GM12878 (cell line): ENCODE measurements around the gene RPL10. TPM values are rescaled to one million over a fixed set of nuclear protein-coding genes. Genes with fewer than 3 reads are reported as not detected.

ENCODE experiments used
- ASH2L ChIP-seq: fragments of 300-600, 200-600 bp; sonication (generic); IDR thresholded peaks from 2 replicates; pipeline ENCODE4 v1.6.1; 2017; ENCODE audit warnings: low read depth, mild to moderate bottlenecking, borderline replicate concordance
- ATF7 ChIP-seq: fragments of 450-650 bp; IDR thresholded peaks from 2 replicates; pipeline ENCODE4 v1.6.1; 2016; ENCODE audit warnings: low read depth, mild to moderate bottlenecking
- BHLHE40 ChIP-seq, 2 experiments: fragments of 450-650 bp in 1 of 2; IDR thresholded peaks; 2 replicates each; pipeline ENCODE4 v1.6.1; 2011 to 2017; ENCODE audit warnings: low read depth in 2 of 2, borderline replicate concordance in 1 of 2, improper control_type of control experiment in 1 of 2, low read length in 1 of 2, mild to moderate bottlenecking in 1 of 2
- CBX3 ChIP-seq: fragments of 200-600 bp; sonication (generic); IDR thresholded peaks from 2 replicates; pipeline ENCODE4 v1.6.1; 2016; ENCODE audit warnings: low read depth, borderline replicate concordance
- CREB1 ChIP-seq: IDR thresholded peaks from 2 replicates; pipeline ENCODE4 v1.6.1; 2012; ENCODE audit warnings: low read depth, mild to moderate bottlenecking, inconsistent platforms
- E4F1 ChIP-seq: fragments of 450-650 bp; IDR thresholded peaks from 2 replicates; pipeline ENCODE4 v1.6.1; 2018; ENCODE audit warnings: borderline replicate concordance, mild to moderate bottlenecking; ENCODE audit not compliant: partially characterized antibody
- FOS ChIP-seq: IDR thresholded peaks from 3 replicates; pipeline ENCODE4 v1.6.1; 2011; ENCODE audit warnings: borderline replicate concordance; ENCODE audit not compliant: insufficient read length; ENCODE audit errors: extremely low read depth
- IRF3 ChIP-seq: fragments of 450-650 bp; IDR thresholded peaks from 2 replicates; pipeline ENCODE4 v1.6.1; 2014; ENCODE audit warnings: mild to moderate bottlenecking
- JUNB ChIP-seq: IDR thresholded peaks from 2 replicates; pipeline ENCODE4 v1.6.1; 2016; ENCODE audit warnings: antibody characterized with exemption, mild to moderate bottlenecking
- MEF2A ChIP-seq: IDR thresholded peaks from 2 replicates; pipeline ENCODE4 v1.6.1; 2011; ENCODE audit warnings: low read depth, mild to moderate bottlenecking, low read length, moderate library complexity; ENCODE audit not compliant: insufficient read depth
- NFIC ChIP-seq: IDR thresholded peaks from 2 replicates; pipeline ENCODE4 v1.6.1; 2012; ENCODE audit warnings: low read depth, mild to moderate bottlenecking, inconsistent platforms, low read length, moderate library complexity
- NKRF ChIP-seq: fragments of 450-650 bp; conservative IDR thresholded peaks from 2 replicates; pipeline ENCODE4 v1.6.1; 2017; ENCODE audit warnings: mild to moderate bottlenecking, moderate library complexity
- NR2F1 ChIP-seq: fragments of 450-650 bp; conservative IDR thresholded peaks from 2 replicates; pipeline ENCODE4 v1.6.1; 2017; ENCODE audit warnings: mild to moderate bottlenecking
- PAX5 ChIP-seq: IDR thresholded peaks from 2 replicates; pipeline ENCODE4 v1.6.1; 2011; ENCODE audit warnings: low read depth, low read length, borderline replicate concordance
- RBBP5 ChIP-seq: fragments of 200-600 bp; sonication (generic); conservative IDR thresholded peaks from 2 replicates; pipeline ENCODE4 v1.6.1; 2016
- RCOR1 ChIP-seq: conservative IDR thresholded peaks from 2 replicates; pipeline ENCODE4 v1.6.1; 2012; ENCODE audit warnings: low read depth, low read length, improper control_type of control experiment
- SIX5 ChIP-seq: IDR thresholded peaks from 2 replicates; pipeline ENCODE4 v1.6.1; 2011; ENCODE audit warnings: mild to moderate bottlenecking, low read depth, low read length, moderate library complexity; ENCODE audit not compliant: severe bottlenecking
- SMAD1 ChIP-seq: fragments of 450-650 bp; IDR thresholded peaks from 2 replicates; pipeline ENCODE4 v1.6.1; 2018; ENCODE audit warnings: mild to moderate bottlenecking, low read depth; ENCODE audit not compliant: partially characterized antibody
- TAF1 ChIP-seq: IDR thresholded peaks from 2 replicates; pipeline ENCODE4 v1.6.1; 2011; ENCODE audit warnings: mild to moderate bottlenecking, low read depth, low read length, borderline replicate concordance
- TARDBP ChIP-seq: IDR thresholded peaks from 2 replicates; pipeline ENCODE4 v1.6.1; 2016; ENCODE audit warnings: borderline replicate concordance
- TCF7 ChIP-seq: IDR thresholded peaks from 2 replicates; pipeline ENCODE4 v1.6.1; 2014; ENCODE audit warnings: antibody characterized with exemption, borderline replicate concordance
- ZBTB4 ChIP-seq: fragments of 450-650 bp; formaldehyde crosslinking; IDR thresholded peaks from 2 replicates; pipeline ENCODE4 v1.4.0; 2022; ENCODE audit warnings: mild to moderate bottlenecking, moderate library complexity
- polyA plus RNA-seq, 11 experiments: library from polyadenylated mRNA; depleted of rRNA in 4 of 11; unstranded in 6 of 11; stranded (reverse) in 5 of 11; fragments of >200 nt; fragmentation: Nextera tagmentation in 4 of 11; fragmentation: Illumina TruSeq in 1 of 11; extraction: Ambion mirVana in 4 of 11; extraction: Trizol in 1 of 11; gene quantifications; 1 replicate in 1 of 11; 2 replicates in 10 of 11; pipeline versions ENCODE4 v1.2.1 to v1.2.3, GENCODE V29; 2011 to 2016; ENCODE audit warnings: inconsistent platforms in 2 of 11, missing spikeins in 2 of 11, low read depth in 1 of 11
- total RNA-seq, 4 experiments: library from RNA; depleted of rRNA in 3 of 4; stranded (reverse); fragments of >200 nt in 3 of 4; fragmentation: Illumina TruSeq in 1 of 4; extraction: Trizol in 1 of 4; gene quantifications; 2 replicates each; pipeline versions ENCODE4 v1.2.1 to v1.2.3, GENCODE V29; 2013 to 2021

The RPL10 gene
- total and polyA plus RNA-seq, 10 of the 15 experiments (the other 5 are each of a cell fraction or from before 2014, with no cell fraction given) = 1,938 to 7,222 (median 4,494) TPM

GRCh38 chrX:154397888-154398667 is at the start of gene RPL10 (continued):
- peak; percentile 4; a peak in 1 of 4 replicates for TF ChIP-seq BHLHE40 (IDR thresholded peaks at IDR 0.05; ENCODE audit: borderline replicate concordance in 1 of 2, low read depth in 2 of 2, low read length in 1 of 2)
- TF ChIP-seq SMAD1 = peak; percentile 93
- TF ChIP-seq MEF2A = no peak
- no peak for TF ChIP-seq ZBTB4 (CRISPR knock-in tag)
- no peak for TF ChIP-seq JUNB
- TF ChIP-seq NR2F1 = no peak
- no peak for TF ChIP-seq E4F1
- peak; percentile 98 for TF ChIP-seq TAF1
- no peak for TF ChIP-seq SIX5
- TF ChIP-seq PAX5 = 0 out of 2 replicates have a peak, but pooled peaks have one; percentile 29
- TF ChIP-seq NFIC = no peak
- no peak for TF ChIP-seq RCOR1
- peak; percentile 27; the same call in 1 of the 2 replicates for TF ChIP-seq NKRF
- TF ChIP-seq IRF3 = no peak
- TF ChIP-seq CBX3 = no peak
- no peak for TF ChIP-seq TCF7
- TF ChIP-seq ATF7 = peak; percentile 67
- no peak for TF ChIP-seq FOS
- peak; percentile 92 for TF ChIP-seq CREB1
- TF ChIP-seq ASH2L = no peak
- TF ChIP-seq RBBP5 = no peak
- TF ChIP-seq TARDBP = no peak
